GM18498 (cell line): ENCODE data around the gene PRR19.
A peak's percentile ranks its signal among the peaks of the same experiment; 100 is the strongest.
"Not testable (repeated sequence)": the region's sequence is repeated elsewhere in the genome, so short reads cannot be mapped to it uniquely, and the experiment has no call there.

Experiments used
- ATAC-seq: cut with Tn5 transposase; IDR thresholded peaks from one replicate; pipeline ENCODE4 v1.9.1; 2021; ENCODE audit warnings: mild to moderate bottlenecking, moderate library complexity; ENCODE audit not compliant: unreplicated experiment

The PRR19 gene

DNA sequence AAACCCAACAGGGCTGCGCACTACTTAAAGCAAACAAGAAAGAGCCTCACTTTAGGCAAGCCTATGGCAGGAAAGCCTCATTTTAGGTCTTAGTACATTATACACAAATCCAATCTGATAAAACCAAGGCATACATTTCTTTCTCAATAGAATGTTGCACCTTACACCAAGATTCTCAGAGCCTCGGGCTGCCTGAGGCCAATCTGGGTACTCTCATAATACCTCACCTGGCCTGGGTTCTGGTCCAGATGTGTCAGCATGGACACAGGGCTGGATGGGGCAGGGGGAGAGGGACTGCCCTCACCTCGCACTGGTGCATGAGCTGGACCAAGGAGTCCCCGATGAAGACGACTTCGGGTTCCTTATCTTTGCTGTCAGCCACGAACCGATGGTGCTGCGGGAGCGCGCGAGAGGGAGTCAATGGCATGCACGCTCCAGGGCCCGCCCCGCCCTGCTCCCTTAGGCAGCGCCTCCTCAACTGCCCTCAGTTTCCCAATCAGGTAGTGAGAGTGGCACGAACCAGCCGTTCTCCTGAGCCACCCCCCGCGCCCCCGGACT, at the start of gene PRR19:
Gene PRR19 (plus strand): TSS at position 487 of the 558 bp plus-strand sequence. CDS start 7,453 bp downstream, outside the sequence.
- ATAC-seq: peak; percentile 22

GRCh38 chr19:42252365-42253244, 49.3 kb upstream of the PRR19 start:
- ATAC-seq: no peak

GRCh38 chr19:42253245-42254088, 48.5 kb upstream of the PRR19 start:
- ATAC-seq: peak; percentile 15

- ATAC-seq: peak; percentile 31
Observed at GRCh38 chr19:42254089-42254849, 47.7 kb upstream of the PRR19 start.

- ATAC-seq: peak; percentile 70
Observed at GRCh38 chr19:42254850-42255765, 46.8 kb upstream of the PRR19 start, which contains the start of gene ERF. Gene ERF (minus strand): TSS chr19:42255128. CDS start chr19:42254999, 129 bp downstream.

GRCh38 chr19:42255766-42256745, 45.9 kb upstream of the PRR19 start:
- no peak for ATAC-seq

- not testable (repeated sequence) for ATAC-seq
Observed at GRCh38 chr19:42257842-42258241, 44.1 kb upstream of the PRR19 start.

- no peak for ATAC-seq
Observed at GRCh38 chr19:42261763-42262162, 40.2 kb upstream of the PRR19 start.

DNA sequence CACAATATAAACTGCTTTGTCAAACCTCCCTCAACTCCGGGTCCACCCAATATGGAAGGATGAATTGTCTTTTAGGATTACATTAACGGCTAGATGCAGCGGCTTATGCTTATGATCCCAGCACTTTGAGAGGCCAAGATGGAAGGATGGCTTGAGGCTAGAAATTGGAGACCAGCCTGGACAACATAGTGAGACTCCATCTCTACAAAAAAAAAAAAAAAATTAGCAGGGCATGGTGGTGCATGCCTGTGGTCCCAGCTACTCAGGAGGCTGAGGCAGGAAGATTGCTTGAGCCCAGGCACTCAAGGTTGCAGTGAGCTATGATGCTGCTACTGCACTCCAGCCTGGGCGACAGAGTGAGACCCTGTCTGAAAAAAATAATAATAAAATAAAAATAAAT, 35.8 kb upstream of the PRR19 start:
- not testable (repeated sequence) for ATAC-seq

GRCh38 chr19:42266928-42267603, 34.9 kb upstream of the PRR19 start:
- ATAC-seq: not testable (repeated sequence)

- ATAC-seq: no peak
Observed at GRCh38 chr19:42267644-42268141, 34.2 kb upstream of the PRR19 start.

GRCh38 chr19:42268142-42268703, 33.7 kb upstream of the PRR19 start:
- peak; percentile 65 for ATAC-seq

GRCh38 chr19:42268704-42269477, 33.0 kb upstream of the PRR19 start, which contains the start of gene CIC:
Gene CIC (plus strand): TSS chr19:42269252. CDS start chr19:42271784, 2,532 bp downstream.
- peak; percentile 80 for ATAC-seq

GRCh38 chr19:42269478-42270345, 32.2 kb upstream of the PRR19 start:
- no peak for ATAC-seq

DNA sequence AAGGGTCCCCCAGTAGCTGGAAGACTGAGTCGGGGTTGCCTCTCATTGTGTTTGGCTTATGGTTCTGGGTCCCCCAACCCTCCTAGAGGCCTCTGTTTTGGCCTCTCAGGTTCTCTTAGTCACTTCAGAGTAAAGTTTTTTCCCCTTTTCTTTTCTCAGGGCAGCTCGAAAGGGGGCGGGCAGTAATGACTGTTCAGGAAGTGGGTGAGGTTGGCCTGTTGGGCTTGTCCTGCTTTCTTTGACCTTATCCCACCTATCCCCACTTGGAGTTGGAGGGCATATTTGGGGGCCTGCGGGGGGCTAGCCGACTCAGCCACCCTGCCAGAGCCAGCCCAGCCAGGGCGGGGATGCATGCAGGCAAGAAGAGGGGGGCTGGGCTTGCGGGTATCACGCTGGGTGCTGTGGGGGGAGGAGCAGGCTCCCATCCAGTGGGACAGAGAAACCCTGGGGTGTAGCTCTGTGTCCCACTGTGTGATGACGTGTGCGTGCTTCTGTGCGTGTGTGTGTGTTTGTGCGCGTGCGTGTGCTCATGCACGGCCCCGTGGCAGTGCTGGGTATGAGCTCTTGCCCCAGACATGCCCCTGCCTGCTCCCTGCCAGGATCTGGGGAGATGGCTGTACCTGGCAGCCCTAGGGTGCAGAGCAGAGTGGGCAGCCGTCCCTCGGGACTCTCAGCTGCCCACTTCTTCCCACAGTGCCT, 31.4 kb upstream of the PRR19 start:
- no peak for ATAC-seq
